GM15510 (cell line): Measurements from ENCODE around the gene ERVMER34-1.
A peak's percentile ranks its signal among the peaks of the same experiment; 100 is the strongest.

Source experiments
- POLR2A ChIP-seq: IDR thresholded peaks from 3 replicates; pipeline ENCODE4 v1.6.1; 2011; ENCODE audit warnings: borderline replicate concordance; ENCODE audit not compliant: insufficient read length; ENCODE audit errors: extremely low read depth

ERVMER34-1 gene

GRCh38 chr4:52712251-52713130, 38.7 kb downstream of the ERVMER34-1 start:
- TF ChIP-seq POLR2A: peak; percentile 99

GRCh38 chr4:52711834-52712250, 39.4 kb downstream of the ERVMER34-1 start:
- no peak for TF ChIP-seq POLR2A

GRCh38 chr4:52711272-52711671, 40.0 kb downstream of the ERVMER34-1 start:
- TF ChIP-seq POLR2A: no peak

GRCh38 chr4:52709155-52709554, 42.1 kb downstream of the ERVMER34-1 start:
- no peak for TF ChIP-seq POLR2A

GRCh38 chr4:52704661-52705060, 46.6 kb downstream of the ERVMER34-1 start:
- no peak for TF ChIP-seq POLR2A

- no peak for TF ChIP-seq POLR2A
Observed at GRCh38 chr4:52704133-52704532, 47.1 kb downstream of the ERVMER34-1 start.

- no peak for TF ChIP-seq POLR2A
Observed at GRCh38 chr4:52701207-52701606, 50.0 kb downstream of the ERVMER34-1 start.

- no peak for TF ChIP-seq POLR2A
Observed at GRCh38 chr4:52694936-52695335, 56.3 kb downstream of the ERVMER34-1 start.

GRCh38 chr4:52693492-52693891, 57.7 kb downstream of the ERVMER34-1 start:
- no peak for TF ChIP-seq POLR2A
